LNCaP clone FGC (cell line): ENCODE data around the gene TRAF3IP1.
"Not testable (repeated sequence)": the region's sequence is repeated elsewhere in the genome, so short reads cannot be mapped to it uniquely, and the experiment has no call there.

Experiments
- DNase-seq: peaks from one replicate; pipeline ENCODE4 v3.0.0-alpha.2; 2011; ENCODE audit warnings: low read depth
- H3K4me3 ChIP-seq: 2 replicates; pipeline ENCODE4 v1.5.1; 2011; ENCODE audit warnings: mild to moderate bottlenecking, low read depth, low read length, control low read depth
- TF ChIP-seq, protein P1 (sequence below): IDR thresholded peaks from 2 replicates; pipeline ENCODE4 v1.5.1; 2012; ENCODE audit warnings: mild to moderate bottlenecking; ENCODE audit not compliant: control insufficient read depth, insufficient read depth; ENCODE audit errors: extremely low read depth

TRAF3IP1 gene

DNA sequence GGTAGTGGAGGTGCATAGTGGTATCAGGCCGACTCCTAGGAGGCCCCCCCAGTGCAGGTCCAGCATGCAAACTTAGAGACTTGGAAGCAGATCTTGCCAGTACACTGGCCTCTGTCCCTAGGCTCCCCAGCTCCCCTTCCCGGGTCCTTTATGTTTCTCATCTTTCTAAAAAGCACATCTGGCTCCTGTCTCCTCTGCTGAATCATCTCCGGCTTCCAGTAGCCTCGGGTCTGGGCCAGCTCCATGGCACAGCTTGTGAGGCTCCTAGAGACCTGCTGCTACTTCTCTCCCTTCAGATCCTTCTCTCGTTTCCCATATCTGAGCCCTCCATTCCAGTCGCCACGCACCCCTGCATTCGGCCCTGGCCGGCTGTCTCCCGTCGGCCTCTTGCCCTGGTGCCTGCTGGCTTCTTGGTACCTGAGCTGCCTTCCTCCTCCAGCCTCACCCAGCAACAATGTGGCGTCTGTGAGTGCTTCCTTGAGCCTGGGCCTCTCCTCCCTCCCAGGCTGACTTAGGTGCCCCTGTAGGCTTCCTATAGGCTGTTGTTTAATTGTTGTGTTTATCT, 6.6 kb downstream of the TRAF3IP1 start:
- DNase-seq = no peak
- TF ChIP-seq, protein P1, sequence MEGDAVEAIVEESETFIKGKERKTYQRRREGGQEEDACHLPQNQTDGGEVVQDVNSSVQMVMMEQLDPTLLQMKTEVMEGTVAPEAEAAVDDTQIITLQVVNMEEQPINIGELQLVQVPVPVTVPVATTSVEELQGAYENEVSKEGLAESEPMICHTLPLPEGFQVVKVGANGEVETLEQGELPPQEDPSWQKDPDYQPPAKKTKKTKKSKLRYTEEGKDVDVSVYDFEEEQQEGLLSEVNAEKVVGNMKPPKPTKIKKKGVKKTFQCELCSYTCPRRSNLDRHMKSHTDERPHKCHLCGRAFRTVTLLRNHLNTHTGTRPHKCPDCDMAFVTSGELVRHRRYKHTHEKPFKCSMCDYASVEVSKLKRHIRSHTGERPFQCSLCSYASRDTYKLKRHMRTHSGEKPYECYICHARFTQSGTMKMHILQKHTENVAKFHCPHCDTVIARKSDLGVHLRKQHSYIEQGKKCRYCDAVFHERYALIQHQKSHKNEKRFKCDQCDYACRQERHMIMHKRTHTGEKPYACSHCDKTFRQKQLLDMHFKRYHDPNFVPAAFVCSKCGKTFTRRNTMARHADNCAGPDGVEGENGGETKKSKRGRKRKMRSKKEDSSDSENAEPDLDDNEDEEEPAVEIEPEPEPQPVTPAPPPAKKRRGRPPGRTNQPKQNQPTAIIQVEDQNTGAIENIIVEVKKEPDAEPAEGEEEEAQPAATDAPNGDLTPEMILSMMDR = no peak
- H3K4me3 ChIP-seq = no peak overlapping the region

DNA sequence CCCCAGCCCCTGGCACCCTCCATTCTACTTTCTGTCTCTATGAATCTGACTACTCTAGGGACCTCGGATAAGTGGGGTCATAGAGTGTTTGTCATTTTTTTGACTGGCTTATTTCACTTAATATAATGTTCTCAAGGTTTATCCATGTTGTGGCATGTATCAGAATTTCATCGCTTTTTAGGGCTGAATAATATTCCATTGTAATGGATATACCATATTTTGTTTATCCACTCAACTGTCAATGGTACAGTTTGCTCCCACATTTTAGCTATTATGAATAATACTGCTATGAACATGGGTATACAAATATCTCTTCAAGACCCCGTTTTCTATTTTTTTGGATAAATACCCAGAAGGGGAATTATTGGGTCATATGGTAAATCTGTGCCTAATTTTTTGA, 7.4 kb downstream of the TRAF3IP1 start:
- no peak overlapping the region for H3K4me3 ChIP-seq
- no peak for DNase-seq
- TF ChIP-seq, protein P1 = no peak

DNA sequence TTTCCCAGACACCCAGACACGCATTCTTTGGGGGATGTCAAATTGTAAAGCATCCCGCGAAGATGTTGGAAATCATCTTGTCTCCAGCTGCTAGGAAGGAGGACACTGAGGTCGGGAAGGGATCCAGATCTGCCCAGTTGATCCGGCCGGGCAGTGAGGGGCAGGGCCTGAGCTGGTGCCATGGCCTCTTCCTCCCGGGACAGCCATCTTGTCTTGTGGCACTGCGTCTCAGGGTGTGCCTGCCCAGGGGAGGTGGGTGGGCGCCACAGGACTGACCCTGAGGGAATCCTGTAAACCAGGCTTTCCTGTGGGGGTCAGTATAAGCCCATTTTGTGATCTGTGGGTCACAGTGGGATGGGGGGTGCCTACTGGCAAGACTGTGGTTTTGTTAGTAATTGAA, 10.1 kb downstream of the TRAF3IP1 start:
- no peak for DNase-seq
- H3K4me3 ChIP-seq = no peak overlapping the region
- TF ChIP-seq, protein P1 = no peak

DNA sequence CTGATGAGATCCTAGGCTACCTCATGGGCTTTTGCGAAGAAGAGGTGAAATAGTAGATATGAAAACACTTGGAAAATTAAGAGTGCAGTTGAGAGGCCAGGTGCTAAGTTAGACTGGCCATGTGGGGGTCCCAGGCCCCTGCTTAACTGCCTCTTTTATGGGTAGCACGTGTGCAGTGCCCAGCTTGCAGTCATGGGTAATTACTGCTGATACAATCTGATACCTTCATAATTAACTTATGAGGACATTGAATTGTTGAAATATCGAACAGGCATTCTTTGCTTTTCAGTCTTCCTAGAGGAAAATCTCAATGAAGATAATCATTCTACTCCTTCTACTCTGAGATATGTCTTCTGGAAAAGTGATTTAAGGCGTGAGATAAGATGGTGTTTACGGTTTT, 11.6 kb downstream of the TRAF3IP1 start:
- H3K4me3 ChIP-seq = no peak overlapping the region
- no peak for DNase-seq
- TF ChIP-seq, protein P1 = no peak

DNA sequence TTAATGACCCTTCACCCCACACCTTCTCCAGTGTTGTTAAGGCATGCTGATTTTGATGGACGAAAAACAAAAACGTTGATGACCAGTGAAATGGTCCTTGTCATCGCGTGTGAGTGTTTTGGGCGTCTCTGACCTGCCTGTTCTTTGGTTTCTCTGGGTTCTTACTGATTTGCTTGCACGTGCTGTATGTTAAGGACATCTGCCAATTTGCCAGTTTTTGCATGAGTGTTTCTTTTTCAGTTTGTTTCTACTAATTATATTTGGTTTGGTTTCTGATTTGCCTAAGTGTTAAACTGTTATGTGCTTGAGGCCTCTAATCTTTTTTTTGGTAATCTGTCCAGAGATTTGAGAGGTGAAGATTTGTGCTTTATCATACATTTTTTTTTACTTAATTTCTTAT, 14.6 kb downstream of the TRAF3IP1 start:
- TF ChIP-seq, protein P1 = no peak

DNA sequence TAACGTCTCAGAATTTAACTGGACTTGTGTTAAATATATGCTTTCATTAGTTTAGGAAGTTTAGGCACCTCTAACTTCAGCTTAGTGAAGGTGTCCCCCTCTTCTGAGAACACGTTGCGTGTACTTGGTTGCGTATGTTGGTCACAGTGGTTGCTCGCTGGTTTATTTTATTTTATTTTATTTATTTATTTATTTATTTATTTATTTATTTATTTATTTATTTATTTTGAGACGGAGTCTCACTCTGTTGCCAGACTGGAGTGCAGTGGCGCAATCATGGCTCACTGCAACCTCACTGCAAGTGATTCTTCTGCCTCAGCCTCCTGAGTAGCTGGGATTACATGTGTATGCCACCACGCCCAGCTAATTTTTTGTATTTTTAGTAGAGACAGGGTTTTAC, 15.3 kb downstream of the TRAF3IP1 start:
- DNase-seq, H3K4me3 ChIP-seq: not testable (repeated sequence)

More for the DNA sequence above, 14.6 kb downstream of the TRAF3IP1 start:
- DNase-seq = no peak
- no peak overlapping the region for H3K4me3 ChIP-seq

DNA sequence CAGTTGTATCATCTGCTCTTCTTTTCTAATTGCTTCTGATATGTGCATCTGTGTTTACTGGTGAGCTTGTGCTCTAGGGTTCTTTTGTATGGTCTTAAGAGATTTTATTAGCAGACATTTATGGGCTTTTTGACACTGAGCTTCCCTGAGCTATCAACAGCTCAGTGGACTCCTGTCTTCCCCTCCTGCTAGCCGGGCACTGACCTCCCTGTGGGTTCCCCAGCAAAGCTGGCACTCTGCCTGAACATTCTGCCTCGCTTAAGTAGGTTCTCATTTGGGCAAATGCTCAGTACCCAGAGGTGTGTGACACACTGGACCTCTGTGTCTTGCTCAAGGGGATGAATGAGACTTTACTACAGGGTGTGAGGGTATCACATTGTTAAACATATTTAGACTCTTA, 15.8 kb downstream of the TRAF3IP1 start:
- no peak overlapping the region for H3K4me3 ChIP-seq
- DNase-seq = peak; percentile 22
- TF ChIP-seq, protein P1 = no peak
